HAP-1 (cell line): Measurements from ENCODE around the gene ATP5ME.
A peak's percentile ranks its signal among the peaks of the same experiment; 100 is the strongest.
"Not testable (repeated sequence)": the region's sequence is repeated elsewhere in the genome, so short reads cannot be mapped to it uniquely, and the experiment has no call there.

Source experiments
- DNase-seq, 2 experiments: peaks; one replicate each; pipeline ENCODE4 v3.0.0-alpha.2; 2016 to 2020; ENCODE audit warnings: low spot score in 2 of 2
- H3K27me3 ChIP-seq: fragments of 250-450 bp; sonication (Bioruptor Pico); 2 replicates; pipeline ENCODE4 v1.5.1; 2020; ENCODE audit warnings: low read depth, mild to moderate bottlenecking, moderate library complexity
- H3K36me3 ChIP-seq: fragments of 250-450 bp; sonication (Bioruptor Pico); replicated peaks from 2 replicates; pipeline ENCODE4 v1.5.1; 2020; ENCODE audit warnings: mild to moderate bottlenecking
- H3K4me1 ChIP-seq: fragments of 250-450 bp; sonication (Bioruptor Pico); 2 replicates; pipeline ENCODE4 v1.5.1; 2020; ENCODE audit warnings: mild to moderate bottlenecking
- H3K4me3 ChIP-seq: fragments of 250-450 bp; sonication (Bioruptor Pico); 2 replicates; pipeline ENCODE4 v1.5.1; 2020; ENCODE audit warnings: mild to moderate bottlenecking, moderate library complexity
- H3K9me3 ChIP-seq: fragments of 250-450 bp; sonication (Bioruptor Pico); 2 replicates; pipeline ENCODE4 v1.5.1; 2020; ENCODE audit warnings: mild to moderate bottlenecking, moderate library complexity
- in situ Hi-C: fragments of 300-500 bp; cut with MboI; formaldehyde crosslinking; loops from 3 replicates; pipeline ENCODE4 v1.14.3; 2020; ENCODE audit warnings: low sequenced_read_pairs, inconsistent platforms, mixed read lengths

ATP5ME gene

GRCh38 chr4:709348-709747 is 35.3 kb upstream of the ATP5ME start:
- Histone ChIP-seq H3K27me3 (no peaks in the 10 kb centered on the region), H3K4me1 (peaks cover 11% of the 10 kb centered on the region), H3K36me3 (peaks cover 20% of the 10 kb centered on the region), H3K4me3 (no peak overlapping the region), H3K9me3 (no peaks in the 10 kb centered on the region)
- in situ Hi-C loops: no loop called here
- DNase-seq: no peak

- Histone ChIP-seq H3K27me3 (no peaks in the 10 kb centered on the region), H3K36me3 (peaks cover 15% of the 10 kb centered on the region), H3K4me1 (peaks cover 11% of the 10 kb centered on the region), H3K9me3 (no peaks in the 10 kb centered on the region), H3K4me3 (no peak overlapping the region)
- in situ Hi-C loops: no loop called here
- DNase-seq: no peak
Measured at GRCh38 chr4:708631-708933, 34.5 kb upstream of the ATP5ME start.

- H3K27me3 ChIP-seq: no peaks in the 10 kb centered on the region
- in situ Hi-C loops: no loop called here
- H3K4me1 ChIP-seq: peaks cover 11% of the 10 kb centered on the region
- H3K36me3 ChIP-seq: peaks cover 15% of the 10 kb centered on the region
- DNase-seq: no peak
- H3K4me3 ChIP-seq: no peak overlapping the region
- H3K9me3 ChIP-seq: no peaks in the 10 kb centered on the region
Measured at GRCh38 chr4:707929-708630, 34.0 kb upstream of the ATP5ME start.

GRCh38 chr4:706834-707598 is 32.9 kb upstream of the ATP5ME start:
- Histone ChIP-seq H3K9me3 (no peaks in the 10 kb centered on the region), H3K36me3 (peaks cover 15% of the 10 kb centered on the region), H3K4me3 (peak overlapping the region; percentile 25), H3K27me3 (no peaks in the 10 kb centered on the region), H3K4me1 (peaks cover 9% of the 10 kb centered on the region)
- DNase-seq: no peak
- in situ Hi-C loops: no loop called here

GRCh38 chr4:706083-706633 is 32.1 kb upstream of the ATP5ME start:
- peaks cover 15% of the 10 kb centered on the region for H3K36me3 ChIP-seq
- DNase-seq, H3K4me1 ChIP-seq, in situ Hi-C loops, H3K9me3 ChIP-seq, H3K27me3 ChIP-seq: not testable (repeated sequence)
- H3K4me3 ChIP-seq: peak overlapping the region; percentile 67

DNA sequence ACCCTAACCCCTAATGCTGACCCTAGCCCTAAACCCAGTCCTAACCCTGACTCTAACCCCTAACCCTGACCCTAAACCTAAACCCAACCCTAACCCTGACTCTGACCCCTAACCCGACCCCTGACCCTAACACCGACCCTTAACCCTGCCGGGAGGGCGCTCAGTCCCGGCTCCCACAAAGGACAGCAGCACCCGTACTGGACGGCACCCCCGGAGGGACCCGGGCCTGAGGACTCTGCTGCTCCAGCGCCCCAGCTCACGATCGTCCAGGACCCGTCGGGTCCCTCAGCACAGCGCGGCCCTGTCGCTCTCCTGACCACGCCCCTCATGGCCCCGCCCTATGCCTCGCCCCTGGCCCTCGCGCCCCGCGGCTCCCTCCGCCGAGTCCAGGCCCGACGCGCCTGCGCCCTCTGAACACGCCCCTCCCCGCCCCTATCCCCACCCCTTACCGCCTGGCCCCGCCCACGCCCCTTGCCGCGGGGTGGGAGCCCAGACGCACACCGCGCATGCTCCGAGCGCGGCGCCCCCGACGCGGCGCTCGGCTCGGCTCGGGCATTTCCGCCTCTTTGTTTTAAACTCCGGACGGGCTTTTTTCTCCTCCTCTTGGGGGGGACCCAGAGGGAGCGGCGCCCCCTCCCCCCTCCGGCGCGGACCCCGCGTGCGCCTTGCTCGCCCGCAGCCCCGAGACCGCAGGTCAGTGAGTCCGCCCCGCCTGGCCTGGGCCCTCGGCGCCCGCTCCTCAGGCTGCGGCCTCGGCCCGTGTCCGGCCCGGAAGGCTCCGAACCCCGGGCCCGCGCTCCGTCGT is 31.4 kb upstream of the ATP5ME start, which contains the start of gene PCGF3:
TSS of gene PCGF3 (plus strand) at position 555 of the 805 bp plus-strand sequence. CDS start 27,849 bp downstream, outside the sequence.
- in situ Hi-C loops: no loop called here
- no peaks in the 10 kb centered on the region for H3K27me3 ChIP-seq
- peak; percentile 85 to 99 for DNase-seq
- H3K4me1 ChIP-seq: peaks cover 4% of the 10 kb centered on the region; the same call in 1 of the 2 replicates
- peaks cover 11% of the 10 kb centered on the region for H3K36me3 ChIP-seq
- no peaks in the 10 kb centered on the region for H3K9me3 ChIP-seq
- H3K4me3 ChIP-seq: peak within 1 kb of the TSS; percentile 67

DNA sequence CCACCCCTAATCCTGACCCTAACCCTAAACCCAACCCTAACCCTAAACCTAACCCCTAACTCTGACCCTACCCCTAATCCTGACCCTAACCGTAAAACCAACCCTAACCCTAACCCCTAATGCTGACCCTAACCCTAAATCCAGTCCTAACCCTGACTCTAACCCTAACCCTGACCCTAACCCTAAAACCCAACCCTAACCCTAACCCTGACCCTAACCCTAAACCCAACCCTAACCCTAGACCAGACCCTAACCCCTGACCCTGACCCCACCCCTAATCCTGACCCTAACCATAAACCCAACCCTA is 30.8 kb upstream of the ATP5ME start:
- DNase-seq: no peak
- Histone ChIP-seq H3K4me3 (peak overlapping the region; percentile 67), H3K36me3 (peaks cover 11% of the 10 kb centered on the region), H3K27me3 (no peaks in the 10 kb centered on the region), H3K4me1 (peaks cover 4% of the 10 kb centered on the region; the same call in 1 of the 2 replicates), H3K9me3 (no peaks in the 10 kb centered on the region)
- in situ Hi-C loops: no loop called here

DNA sequence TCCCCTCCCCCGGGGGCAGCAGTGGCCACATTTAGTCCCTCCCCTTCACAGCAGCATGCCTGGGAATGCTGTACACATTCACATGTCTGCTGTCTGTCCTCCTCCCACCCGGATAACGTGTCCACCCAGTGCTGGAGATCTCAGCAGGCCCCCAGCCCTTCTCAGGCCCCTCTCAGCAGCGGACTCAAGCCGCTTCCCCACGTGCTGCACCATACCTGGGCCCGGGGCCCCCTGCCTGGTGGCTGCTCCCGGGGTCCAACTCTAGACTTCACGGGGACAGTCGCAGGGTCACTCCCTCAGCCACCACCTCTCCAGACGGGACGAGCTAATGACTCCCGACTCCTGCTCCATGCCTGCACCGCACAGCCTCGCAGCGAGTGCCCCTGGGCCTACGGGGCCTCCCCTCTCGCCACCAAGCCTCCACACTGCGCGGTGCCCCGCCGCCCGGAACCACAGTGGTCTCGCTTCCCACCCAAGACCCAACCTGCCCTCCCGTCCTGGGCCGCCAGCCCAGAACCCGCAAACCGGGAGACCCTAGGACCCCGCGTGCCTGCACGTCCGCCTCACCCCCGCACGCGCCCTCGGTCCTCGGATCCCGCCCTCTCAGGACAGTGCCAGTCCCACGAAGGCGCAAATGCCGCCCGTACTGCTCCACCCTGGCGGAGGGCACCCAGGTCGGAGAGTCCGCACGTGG is 30.3 kb upstream of the ATP5ME start:
- Histone ChIP-seq H3K9me3 (no peaks in the 10 kb centered on the region), H3K4me1 (peaks cover 4% of the 10 kb centered on the region; the same call in 1 of the 2 replicates), H3K4me3 (no peak overlapping the region), H3K27me3 (no peaks in the 10 kb centered on the region), H3K36me3 (peaks cover 6% of the 10 kb centered on the region)
- no peak for DNase-seq
- in situ Hi-C loops: no loop called here

- peaks cover 4% of the 10 kb centered on the region; the same call in 1 of the 2 replicates for H3K4me1 ChIP-seq
- no peak for DNase-seq
- peaks cover 3% of the 10 kb centered on the region for H3K36me3 ChIP-seq
- H3K4me3 ChIP-seq: no peak overlapping the region
- H3K27me3 ChIP-seq: no peaks in the 10 kb centered on the region
- H3K9me3 ChIP-seq: no peaks in the 10 kb centered on the region
- in situ Hi-C loops: no loop called here
Measured at GRCh38 chr4:703336-704197, 29.5 kb upstream of the ATP5ME start.

GRCh38 chr4:702618-703048 is 28.6 kb upstream of the ATP5ME start:
- in situ Hi-C loops: no loop called here
- H3K4me3 ChIP-seq: no peak overlapping the region
- DNase-seq: no peak

DNA sequence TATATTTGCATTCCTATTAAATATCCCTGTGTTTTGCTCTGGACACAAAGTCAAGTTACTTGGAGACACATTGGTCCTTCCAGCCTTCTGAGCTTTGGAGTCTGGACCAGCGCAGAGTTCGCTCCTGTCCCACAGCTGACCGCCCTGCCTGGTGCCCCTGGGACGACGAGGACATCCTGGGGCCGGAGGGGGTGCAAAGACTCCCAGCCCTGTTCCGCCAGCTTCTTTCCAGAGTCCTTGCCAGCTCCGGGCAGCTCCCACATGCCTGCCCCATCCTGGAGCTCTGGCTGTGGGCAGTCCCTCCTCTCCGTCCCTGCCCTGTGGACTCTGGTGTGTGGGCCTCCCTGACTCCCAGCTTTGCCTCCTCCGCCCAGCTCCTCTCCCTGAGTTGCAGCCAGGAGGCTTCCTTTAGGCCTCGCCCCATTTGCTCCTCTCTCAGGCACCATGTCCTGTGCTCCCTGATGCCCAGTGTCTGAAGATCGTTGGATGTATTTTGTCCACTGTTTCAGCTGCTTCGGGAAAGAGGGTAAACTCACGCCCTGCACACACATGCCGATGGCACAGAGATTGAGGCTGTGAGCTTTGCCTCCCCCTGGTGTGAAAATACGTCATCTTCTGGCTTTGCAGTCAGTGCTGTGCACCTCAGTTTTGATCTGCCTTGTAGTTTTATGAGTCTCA is 26.6 kb upstream of the ATP5ME start:
- H3K4me1 ChIP-seq: peaks cover 2% of the 10 kb centered on the region; the same call in 1 of the 2 replicates
- DNase-seq: no peak
- H3K36me3 ChIP-seq: peaks cover under 1% of the 10 kb centered on the region
- no peaks in the 10 kb centered on the region for H3K9me3 ChIP-seq
- in situ Hi-C loops: no loop called here
- no peaks in the 10 kb centered on the region for H3K27me3 ChIP-seq
- H3K4me3 ChIP-seq: no peak overlapping the region

More at GRCh38 chr4:702618-703048, 28.6 kb upstream of the ATP5ME start:
- Histone ChIP-seq H3K27me3 (no peaks in the 10 kb centered on the region), H3K9me3 (no peaks in the 10 kb centered on the region), H3K36me3 (peaks cover 3% of the 10 kb centered on the region), H3K4me1 (peaks cover 4% of the 10 kb centered on the region; the same call in 1 of the 2 replicates)
